HG03558 (cell line): ENCODE measurements around the gene RPS19.

Source experiments
- ATAC-seq: cut with Tn5 transposase; IDR thresholded peaks from one replicate; pipeline ENCODE4 v1.9.1; 2021; ENCODE audit warnings: moderate number of reproducible peaks; ENCODE audit not compliant: unreplicated experiment; ENCODE audit errors: extremely low read depth

The RPS19 gene

DNA sequence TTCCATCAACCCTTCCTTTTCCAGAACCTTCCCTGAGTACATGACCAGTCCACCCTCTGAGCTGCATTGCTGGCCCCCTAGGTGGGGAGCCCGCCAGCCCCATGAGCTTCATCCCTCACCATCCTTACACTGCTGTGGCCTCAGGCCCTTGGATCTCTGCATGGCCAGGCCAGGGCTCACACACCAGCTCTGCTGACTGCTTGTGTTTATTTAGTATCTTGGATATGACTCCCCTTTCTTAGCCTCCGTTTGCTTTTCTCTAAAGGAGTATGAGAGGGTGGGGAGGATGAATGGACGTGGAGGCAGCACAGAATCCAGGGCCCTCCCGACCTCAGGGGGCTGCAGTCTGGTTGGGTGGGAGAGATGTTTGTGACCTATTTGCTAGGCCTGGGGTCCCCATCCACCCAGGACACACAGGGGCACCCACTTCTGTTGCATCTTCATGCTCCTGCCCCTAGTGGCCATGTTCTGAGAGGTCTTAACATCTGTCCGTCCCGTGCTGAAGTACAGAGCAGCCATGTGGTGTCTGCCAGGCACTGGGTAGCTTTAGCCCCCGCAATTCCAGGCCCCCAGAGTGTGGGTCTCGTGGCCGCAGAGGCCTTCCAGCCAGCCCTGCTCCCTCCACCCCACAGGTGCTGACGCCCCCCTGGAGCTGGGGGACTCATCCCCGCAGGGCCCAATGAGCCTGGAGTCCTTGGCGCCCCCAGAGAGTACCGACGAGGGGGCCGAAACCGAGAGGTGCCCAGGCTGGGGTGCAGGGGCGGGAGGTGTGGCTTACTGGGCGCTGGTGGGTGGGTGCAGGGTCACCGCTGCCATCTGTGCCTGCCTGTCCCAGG, 35.9 kb downstream of the RPS19 start:
- ATAC-seq = no peak

DNA sequence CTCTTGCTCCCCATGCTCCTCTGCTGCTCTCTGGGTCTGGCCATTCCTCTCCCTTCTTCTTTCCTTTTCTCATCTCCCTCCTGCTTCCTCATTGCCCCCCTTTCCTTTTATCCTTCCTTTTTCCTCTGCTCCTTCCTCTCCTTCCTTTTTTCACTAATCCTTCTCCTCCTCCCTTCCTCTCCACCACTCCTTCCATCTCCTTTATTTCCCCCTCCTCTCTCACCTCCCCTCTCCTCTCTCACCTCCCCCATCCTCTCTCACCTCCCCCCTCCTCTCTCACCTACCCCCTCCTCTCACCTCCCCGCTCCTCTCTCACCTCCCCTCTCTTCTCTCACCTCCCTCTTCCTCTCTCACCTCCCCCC, 36.5 kb downstream of the RPS19 start:
- no peak for ATAC-seq

DNA sequence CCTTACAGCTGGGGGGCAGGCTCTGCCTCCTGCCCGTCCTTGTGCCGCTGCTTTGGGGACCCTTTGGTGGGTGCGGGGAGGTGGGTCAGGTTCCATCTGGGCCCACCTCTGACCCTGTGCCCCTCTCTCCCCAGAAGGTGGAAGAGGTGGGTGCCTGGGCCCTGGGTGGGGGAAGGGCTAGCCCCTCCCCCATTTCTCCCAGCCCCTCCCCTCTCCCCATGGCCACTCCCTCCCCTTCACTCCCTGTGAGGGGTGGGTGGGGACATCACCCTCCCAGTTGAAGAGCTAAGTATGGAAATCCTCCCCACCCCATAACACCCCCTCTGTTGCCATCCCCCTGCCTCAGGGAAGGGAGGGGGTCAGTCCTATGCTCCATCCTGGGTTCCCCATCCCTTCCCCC, 37.1 kb downstream of the RPS19 start:
- ATAC-seq = no peak

DNA sequence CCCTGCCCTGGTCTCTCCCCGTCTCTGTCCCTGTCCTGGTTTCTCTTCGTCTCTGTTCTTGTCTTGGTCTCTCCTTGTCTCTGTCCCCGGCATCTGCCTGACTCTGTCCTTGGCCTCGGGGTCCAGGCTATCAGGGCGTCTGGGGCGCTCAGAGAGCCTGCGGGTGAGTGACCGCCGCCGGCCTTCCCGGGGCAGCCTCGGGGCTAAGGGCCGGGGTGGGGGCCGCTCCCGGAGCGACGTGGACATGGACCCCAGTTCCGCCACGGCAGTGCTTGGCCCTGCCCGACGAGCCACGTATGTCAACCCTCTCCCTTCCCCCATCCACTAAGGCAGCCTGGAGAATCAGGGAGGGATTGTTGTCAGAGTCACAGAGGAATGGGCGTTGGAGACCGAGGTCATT, 37.8 kb downstream of the RPS19 start:
- no peak for ATAC-seq

DNA sequence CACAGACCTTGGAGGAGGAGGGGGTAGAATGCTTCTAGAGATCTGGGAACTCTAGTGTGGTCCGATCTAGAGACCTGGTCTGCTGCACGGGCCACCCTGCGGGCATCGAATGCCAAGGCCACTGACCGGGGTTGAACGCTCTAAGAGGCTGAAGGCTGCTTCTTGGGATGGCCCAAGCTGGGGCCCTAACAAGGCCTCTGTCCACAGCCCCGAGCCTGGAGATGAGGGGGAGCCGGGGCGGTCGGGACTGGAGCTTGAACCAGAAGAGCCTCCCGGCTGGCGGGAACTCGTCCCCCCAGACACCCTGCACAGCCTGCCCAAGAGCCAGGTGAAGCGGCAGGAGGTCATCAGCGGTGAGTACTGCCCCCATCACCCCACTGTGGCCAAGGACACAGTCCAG, 38.2 kb downstream of the RPS19 start:
- no peak for ATAC-seq

DNA sequence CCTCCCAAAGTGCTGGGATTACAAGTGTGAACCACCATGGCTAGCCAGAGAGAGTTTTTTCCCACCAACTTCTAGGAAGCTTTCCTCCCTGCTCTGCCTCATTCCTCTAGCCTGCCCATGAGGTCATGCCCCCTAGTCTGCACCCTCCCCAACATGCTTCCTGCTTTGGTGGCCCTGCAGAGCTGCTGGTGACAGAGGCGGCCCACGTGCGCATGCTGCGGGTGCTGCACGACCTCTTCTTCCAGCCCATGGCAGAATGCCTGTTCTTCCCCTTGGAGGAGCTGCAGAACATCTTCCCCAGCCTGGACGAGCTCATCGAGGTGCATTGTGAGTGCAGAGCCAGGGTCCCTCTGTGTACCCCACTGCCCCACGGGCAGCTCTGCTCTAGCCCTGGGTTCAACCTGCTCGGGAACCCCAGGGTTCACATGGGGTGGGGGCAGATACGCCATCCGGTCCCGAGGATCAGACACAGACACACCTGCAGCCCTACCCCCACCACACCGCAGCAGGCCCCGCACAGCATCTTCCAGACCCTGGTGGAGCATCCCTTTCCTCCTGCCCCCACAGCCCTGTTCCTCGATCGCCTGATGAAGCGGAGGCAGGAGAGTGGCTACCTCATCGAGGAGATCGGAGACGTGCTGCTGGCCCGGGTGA, 41.8 kb downstream of the RPS19 start:
- no peak for ATAC-seq

DNA sequence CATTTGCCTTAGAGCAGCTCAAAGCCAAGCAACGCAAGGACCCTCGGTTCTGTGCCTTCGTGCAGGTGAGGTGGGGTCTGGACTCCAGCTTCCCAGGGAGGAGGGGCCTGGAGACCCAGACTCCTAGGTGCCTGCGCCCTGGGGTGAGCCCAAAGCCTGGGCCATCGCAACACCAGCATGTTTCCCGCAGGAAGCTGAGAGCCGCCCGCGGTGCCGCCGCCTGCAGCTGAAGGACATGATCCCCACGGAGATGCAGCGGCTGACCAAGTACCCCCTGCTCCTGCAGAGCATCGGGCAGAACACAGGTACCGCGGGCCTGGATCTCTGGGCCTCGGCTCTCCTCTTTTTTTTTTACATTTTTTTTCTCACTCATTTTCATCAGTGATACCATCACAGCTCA, 42.5 kb downstream of the RPS19 start:
- ATAC-seq = no peak

DNA sequence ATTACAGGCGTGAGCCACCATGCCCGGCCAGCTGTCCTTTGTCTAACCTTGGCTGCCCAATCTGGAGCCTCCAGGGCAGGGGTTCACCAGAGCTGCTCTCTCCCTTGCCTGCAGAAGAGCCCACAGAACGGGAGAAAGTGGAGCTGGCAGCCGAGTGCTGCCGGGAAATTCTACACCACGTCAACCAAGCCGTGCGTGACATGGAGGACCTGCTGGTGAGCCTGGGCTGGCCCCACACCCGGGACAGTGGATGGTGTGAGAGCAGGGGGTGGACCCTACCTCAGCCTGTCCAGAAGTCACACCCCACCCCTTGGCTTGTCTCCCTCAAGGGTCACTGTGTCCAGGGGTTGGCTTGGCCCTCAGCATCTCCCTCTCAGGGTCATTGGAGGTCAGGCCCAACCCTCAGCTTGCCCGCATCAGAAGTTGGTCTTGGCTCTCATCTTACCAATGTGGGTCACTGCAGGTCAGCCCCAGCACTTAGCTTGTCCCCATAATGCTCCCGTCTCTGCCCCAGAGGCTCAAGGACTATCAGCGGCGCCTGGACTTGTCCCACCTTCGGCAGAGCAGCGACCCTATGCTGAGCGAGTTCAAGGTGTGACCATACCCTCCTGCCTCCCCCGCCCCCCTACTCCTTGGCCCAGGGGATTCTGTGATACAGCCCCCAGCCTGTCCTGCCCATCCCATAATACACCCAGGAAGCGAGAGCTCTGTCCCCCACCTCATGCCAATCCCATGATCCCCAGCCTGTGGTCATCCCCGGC, 43.3 kb downstream of the RPS19 start:
- ATAC-seq = no peak

DNA sequence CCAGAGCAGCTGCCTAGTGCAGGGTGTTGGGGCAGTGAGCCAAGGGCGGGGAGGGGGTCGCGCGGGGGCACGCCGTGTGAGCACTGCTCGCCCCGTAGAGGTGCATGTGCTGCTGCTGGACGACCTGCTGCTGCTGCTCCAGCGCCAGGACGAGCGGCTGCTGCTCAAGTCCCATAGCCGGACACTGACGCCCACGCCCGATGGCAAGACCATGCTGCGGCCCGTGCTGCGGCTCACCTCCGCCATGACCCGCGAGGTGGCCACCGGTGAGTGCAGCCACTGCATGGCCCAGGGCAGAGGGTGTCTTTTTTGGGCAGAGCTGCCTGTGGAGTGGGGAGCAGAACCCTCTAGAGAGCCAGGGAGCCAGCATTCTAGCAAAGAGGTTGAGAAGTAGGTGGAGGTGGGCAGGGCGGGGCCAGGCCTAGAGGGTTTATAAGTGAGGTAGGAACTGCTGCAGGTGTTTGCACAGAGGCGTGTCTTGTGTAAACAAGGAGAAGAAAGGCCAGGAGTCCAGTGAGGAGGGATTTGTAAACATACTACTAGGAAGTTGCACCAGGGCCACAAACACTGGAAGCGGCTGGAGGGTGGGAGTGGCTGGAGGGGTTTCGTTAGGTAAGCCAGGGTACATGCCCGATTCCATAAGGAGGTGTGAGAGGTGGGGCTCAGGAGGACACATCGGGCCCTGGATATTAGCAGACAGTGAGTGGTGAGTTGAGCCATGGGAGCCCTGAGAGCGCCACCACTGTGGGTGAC, 44.2 kb downstream of the RPS19 start:
- no peak for ATAC-seq

DNA sequence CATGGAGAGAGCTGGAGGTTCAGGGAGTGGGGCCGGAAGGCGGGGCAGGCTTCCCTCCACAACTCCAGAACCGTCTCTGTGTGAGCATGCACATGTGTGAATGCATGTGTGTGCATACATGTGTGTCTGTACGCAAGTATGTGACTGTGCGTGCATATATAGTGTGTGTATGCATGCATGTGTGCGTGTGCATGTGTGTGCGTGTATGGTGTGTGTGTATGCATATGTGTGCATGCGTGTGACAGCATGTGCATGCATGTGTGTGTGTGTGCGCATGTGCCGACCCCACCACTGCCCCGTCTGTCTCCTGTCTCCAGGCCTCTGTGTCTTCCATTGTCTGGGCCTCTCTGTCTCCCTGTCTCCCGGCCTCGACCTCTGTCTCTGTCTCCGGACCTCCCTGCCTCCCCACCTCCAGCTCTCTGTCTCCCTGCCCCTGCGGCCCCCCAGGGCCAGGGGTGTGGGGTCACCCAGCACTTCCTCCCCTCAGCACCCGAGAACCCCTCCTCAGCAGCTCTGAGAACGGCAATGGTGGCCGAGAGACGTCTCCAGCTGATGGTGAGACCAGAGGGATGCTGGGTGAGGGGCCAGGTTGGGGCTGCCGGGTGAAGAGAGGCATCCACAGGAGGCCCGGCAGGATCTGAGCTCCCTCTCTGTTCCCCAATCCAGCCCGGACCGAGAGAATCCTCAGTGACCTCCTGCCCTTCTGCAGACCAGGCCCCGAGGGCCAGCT, 45.4 kb downstream of the RPS19 start:
- ATAC-seq = no peak

DNA sequence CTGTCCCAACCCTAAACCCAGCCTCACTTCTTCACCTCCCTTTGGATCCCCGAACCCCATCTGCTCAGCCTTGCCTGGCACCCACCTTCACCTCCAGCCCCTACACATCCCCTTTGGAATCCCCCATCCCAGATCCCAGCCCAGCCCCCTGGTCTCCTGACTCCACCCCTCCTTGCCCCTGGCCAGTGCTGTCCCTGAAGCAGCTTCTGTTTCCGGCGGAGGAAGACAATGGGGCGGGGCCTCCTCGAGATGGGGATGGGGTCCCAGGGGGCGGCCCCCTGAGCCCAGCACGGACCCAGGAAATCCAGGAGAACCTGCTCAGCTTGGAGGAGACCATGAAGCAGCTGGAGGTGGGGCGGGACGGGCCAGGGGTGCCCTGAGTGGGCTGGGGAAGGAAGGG, 46.2 kb downstream of the RPS19 start:
- ATAC-seq = no peak

DNA sequence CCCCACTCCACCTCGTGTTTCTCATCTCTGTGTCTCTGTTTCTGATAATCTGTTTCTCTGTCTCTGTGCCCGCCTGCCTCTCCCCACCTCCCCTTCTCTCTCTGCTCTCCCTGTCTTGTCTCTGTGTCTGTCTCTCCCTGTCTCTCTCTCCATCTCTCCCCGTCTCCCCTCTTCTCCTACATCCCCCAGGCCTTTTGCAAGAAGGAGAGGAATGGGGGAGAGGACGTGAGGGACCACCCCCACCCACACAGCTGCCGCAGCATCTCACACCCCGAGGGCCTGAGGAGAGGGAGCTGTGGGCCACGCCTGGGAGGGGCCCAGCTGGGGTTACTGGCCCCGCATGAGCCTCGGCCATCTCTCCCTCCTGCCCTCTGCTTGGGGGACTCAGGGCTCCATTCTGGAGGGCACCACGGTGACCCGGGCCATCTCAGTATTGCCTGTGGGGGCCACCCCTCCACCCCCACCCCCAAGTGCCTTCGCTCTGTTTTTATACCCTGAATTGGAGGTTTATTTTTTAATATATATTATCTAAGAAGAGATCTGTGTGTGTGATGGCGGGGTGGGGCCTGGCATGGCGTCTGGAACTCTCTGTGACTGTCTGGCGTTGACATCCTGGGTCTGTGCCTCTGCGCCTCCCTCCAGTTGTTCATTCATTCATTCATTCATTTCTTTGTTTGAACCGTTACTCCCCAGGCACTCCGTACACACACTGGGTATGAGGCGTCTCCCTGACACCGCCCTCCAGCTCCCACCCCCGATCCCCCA, 47.0 kb downstream of the RPS19 start:
- no peak for ATAC-seq

DNA sequence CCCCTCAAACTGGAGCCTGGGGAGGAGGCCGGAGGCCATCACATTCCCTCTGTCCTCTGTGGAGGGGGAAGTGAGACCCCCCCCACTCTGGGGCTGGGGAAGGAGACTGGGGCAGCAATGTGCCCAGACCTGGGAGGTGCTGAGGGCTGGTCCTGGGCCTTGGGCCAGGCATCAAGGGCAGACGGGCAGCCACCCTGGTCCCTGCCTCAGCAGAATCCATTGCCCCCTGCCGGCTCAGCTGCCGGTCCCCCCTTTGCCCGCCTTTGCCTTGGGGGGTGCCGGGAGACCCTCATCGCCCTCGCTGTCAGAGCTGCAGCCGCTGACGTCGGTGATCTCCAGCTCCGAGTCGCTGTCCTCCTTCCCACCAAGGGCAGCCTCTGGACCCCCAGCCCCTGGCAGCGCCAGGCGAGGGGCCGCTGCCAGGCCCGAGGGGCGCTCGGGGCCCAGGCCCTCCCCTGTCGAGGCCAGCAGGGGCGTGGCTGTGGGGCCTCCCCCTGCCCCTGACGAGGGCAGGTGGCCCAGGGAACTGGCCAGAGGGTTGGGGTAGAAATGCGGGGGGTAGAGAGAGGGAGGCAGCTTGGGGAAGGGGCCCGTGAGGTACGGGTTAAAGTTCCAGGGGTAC, 48.0 kb downstream of the RPS19 start:
- no peak for ATAC-seq

DNA sequence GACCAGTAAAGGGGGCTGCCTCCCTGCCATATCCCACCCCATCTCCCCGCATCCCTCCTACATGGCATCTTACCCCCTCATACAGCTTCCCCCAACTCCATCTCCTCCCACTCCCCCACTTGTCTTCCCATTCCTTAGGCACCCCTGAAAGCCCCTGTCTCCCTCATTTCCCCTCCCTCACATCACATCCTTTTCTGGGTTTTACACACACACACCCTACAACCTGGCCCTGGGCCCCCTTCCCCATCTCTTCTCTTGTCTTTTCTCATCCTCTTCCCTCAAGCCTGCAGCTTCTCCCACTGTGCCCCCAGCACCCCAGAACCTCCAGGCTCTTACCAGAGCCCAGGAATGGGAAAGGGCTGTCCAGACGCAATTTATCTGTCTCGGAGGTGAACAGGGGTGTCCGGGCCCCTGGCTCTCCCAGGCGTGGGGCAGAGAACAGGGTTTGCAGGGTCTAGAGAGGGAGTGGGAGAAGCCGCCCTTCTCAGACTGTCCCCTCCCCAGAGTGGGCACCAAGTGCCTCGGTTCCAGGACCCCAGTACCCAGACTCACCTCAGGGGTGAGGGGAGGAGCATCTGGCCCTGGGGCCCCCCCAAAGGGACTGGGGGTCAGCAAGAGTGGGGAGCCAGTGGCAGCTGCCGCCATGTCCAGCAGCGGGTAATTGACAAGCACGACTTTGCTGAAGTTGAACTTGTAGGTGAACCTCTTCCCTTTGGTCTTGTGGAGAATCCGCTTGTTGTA, 48.8 kb downstream of the RPS19 start:
- ATAC-seq = no peak

DNA sequence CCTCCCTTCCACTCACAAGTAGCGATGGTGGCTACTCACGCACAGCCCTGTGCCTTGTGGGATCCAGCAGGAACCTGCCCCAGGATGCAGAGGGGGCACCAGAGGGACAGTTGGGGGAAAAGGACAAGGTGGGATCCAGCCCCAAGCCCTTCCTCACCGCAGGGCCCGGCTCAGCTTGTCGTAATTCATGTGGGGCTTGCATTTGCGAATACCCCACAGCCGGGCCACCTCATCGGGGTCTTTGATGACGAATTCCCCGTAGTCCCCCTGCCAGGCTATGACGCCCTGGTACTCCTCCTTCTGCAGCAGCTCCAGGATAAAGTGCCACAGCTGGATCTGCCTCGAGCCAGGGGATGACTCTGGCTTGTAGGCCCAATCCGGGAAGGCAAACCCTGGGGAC, 49.7 kb downstream of the RPS19 start:
- no peak for ATAC-seq

DNA sequence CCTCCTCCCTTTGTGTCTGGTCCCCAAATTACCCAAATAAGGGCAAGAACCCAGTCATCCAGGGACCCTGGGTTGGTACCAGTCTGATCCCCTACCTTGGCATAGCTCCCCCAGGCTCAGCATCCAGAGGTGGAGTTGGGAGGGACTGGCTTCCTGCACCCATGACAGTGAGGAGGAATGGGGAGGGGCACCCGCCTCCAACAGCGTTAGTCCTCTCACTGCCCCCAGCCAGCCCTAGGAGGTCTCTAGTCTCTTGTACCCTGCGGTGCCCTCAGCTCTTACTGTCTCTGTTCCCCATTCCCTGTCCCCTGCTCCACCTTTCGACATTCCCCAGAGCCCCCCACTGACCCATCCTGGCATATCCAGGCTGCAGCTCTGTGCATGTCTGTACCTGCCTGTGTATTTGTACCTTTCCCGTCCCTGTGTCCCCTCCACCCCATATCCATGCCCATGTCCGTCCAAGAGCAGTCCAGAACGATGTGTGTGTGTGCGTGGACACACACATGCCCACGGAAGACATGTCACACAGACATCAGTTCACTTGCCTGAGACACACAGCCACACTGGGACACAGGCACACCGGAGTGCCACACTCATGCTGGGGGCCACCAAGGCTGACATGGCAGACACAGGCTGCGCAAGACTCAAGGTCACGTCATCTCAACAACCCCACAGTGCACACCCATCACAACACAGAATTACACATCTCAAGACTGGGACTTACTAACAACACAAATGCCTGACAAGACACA, 50.4 kb downstream of the RPS19 start:
- no peak for ATAC-seq
